Measurements from ENCODE around the gene PLEKHA7.

DNA sequence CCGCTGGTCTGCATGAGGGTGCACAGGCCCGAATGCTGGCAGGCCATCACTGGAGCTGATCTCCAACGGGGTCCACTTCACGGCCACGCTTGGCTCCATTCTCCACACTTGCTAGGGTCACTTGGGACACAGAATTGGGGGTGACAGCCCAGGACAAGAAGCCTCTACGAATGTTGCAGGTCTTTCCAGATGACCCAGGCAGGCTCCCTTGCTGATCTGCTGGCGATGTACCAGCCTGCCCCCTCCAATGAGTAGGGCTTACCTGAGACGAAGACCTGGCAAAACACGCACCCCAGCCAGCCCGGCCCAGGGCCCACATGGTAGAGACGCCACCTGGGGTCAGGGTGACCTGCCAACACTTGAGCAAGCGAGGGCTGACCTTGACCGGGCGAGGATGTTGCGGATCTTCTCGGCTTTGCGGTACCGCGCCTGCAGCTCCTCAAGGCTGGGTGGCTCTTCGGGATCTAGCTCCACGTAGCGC is 230.9 kb downstream of the PLEKHA7 start:
- no peak for TF ChIP-seq ATF2 (IDR thresholded peaks at IDR 0.05; ENCODE audit: low read length)
- TF ChIP-seq CTCF (IDR thresholded peaks at IDR 0.05; ENCODE audit: control extremely low read depth in 1 of 3, insufficient read depth in 1 of 3, low read depth in 1 of 3, low read length in 3 of 3) = no peak
- TF ChIP-seq SP1 (IDR thresholded peaks at IDR 0.05; ENCODE audit: low read depth, low read length) = no peak
- TF ChIP-seq JUN (IDR thresholded peaks at IDR 0.05; ENCODE audit: low read depth, low read length) = no peak
- TF ChIP-seq CREB1 (IDR thresholded peaks at IDR 0.05) = no peak
- no peak for TF ChIP-seq POLR2A (IDR thresholded peaks at IDR 0.05; ENCODE audit: control extremely low read depth in 1 of 2, low read depth in 2 of 2, low read length in 2 of 2)
- TF ChIP-seq EZH2 (IDR thresholded peaks at IDR 0.05; ENCODE audit: low read depth, low read length, severe bottlenecking) = no peak
- TF ChIP-seq, protein P1, sequence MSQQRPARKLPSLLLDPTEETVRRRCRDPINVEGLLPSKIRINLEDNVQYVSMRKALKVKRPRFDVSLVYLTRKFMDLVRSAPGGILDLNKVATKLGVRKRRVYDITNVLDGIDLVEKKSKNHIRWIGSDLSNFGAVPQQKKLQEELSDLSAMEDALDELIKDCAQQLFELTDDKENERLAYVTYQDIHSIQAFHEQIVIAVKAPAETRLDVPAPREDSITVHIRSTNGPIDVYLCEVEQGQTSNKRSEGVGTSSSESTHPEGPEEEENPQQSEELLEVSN (IDR thresholded peaks at IDR 0.05) = no peak
